Activated CD4-positive, alpha-beta memory T cell treated with anti-CD3 and anti-CD28 coated beads for 36 hours (primary cell): ENCODE data around the gene RRP1B. TPM values are rescaled to one million over a fixed set of nuclear protein-coding genes. Genes with fewer than 3 reads are reported as not detected.
"Not testable (repeated sequence)": the region's sequence is repeated elsewhere in the genome, so short reads cannot be mapped to it uniquely, and the experiment has no call there.

Experiments
- CTCF ChIA-PET: fragments of 350-600 bp; sonication (Branson Sonifier 250); formaldehyde crosslinking; loops from one replicate; lab custom pipeline; 2021; ENCODE audit warnings: antibody characterized with exemption, inconsistent platforms; lab: Charles Lee
- POLR2A ChIA-PET: fragments of 350-600 bp; sonication (Branson Sonifier 250); formaldehyde crosslinking; loops from one replicate; lab custom pipeline; 2021; ENCODE audit warnings: antibody characterized with exemption; lab: Charles Lee
- DNase-seq: peaks from one replicate; pipeline ENCODE4 v3.0.0-alpha.2; 2020
- H3K27ac Mint-ChIP-seq: one replicate; pipeline ENCODE4 v1.8.0; 2021; ENCODE audit warnings: mixed read lengths
- H3K27me3 Mint-ChIP-seq: one replicate; pipeline ENCODE4 v1.8.0; 2021; ENCODE audit warnings: mixed read lengths
- H3K36me3 Mint-ChIP-seq: one replicate; pipeline ENCODE4 v1.8.0; 2021; ENCODE audit warnings: mixed read lengths
- H3K4me1 Mint-ChIP-seq: one replicate; pipeline ENCODE4 v1.8.0; 2021; ENCODE audit warnings: low read depth, mixed read lengths
- H3K4me3 Mint-ChIP-seq: one replicate; pipeline ENCODE4 v1.8.0; 2021; ENCODE audit warnings: mild to moderate bottlenecking, mixed read lengths
- H3K9me3 Mint-ChIP-seq: one replicate; pipeline ENCODE4 v1.8.0; 2021; ENCODE audit warnings: mixed read lengths
- intact Hi-C: fragments of 100-400 bp; cut with micrococcal nuclease; formaldehyde crosslinking; loops from one replicate; pipeline ENCODE4 v1.15.1; 2023
- total RNA-seq, 2 experiments: library from RNA; stranded (reverse); gene quantifications; one replicate each; pipeline ENCODE4 v1.2.3, GENCODE V29; 2021

The RRP1B gene
- total RNA-seq, 2 experiments from 2014 or later: 66.7 to 69.9 TPM

GRCh38 chr21:43658769-43659135 is 608 bp upstream of the RRP1B start:
- H3K27ac Mint-ChIP-seq: peak overlapping the region; percentile 83
- CTCF ChIA-PET: interaction anchor here (1.0 kb wide), 1 partner anchor 11 kb away, joined by 3 read pairs; no protein-coding TSS in a partner anchor
- no peak for DNase-seq

GRCh38 chr21:43662286-43662685 is 2.9 kb downstream of the RRP1B start:
- CTCF ChIA-PET: no interaction called here
- Mint-ChIP-seq H3K27ac (no peak overlapping the region), H3K9me3 (peaks cover 3% of the 10 kb centered on the region), H3K36me3 (peaks cover 49% of the 10 kb centered on the region), H3K4me1 (peaks cover 60% of the 10 kb centered on the region), H3K4me3 (no peak overlapping the region), H3K27me3 (no peaks in the 10 kb centered on the region)
- intact Hi-C loops: loop anchor here (5.0 to 10.0 kb wide), 4 partner anchors 55 to 977 kb away; partner anchors contain the start of genes AGPAT3 and PDXK
- POLR2A ChIA-PET: no interaction called here
- DNase-seq: no peak

More at GRCh38 chr21:43658769-43659135, 608 bp upstream of the RRP1B start:
- Mint-ChIP-seq H3K9me3 (no peaks in the 10 kb centered on the region), H3K36me3 (peaks cover 25% of the 10 kb centered on the region), H3K27me3 (no peaks in the 10 kb centered on the region), H3K4me1 (peaks cover 40% of the 10 kb centered on the region), H3K4me3 (peak overlapping the region; percentile 69)
- POLR2A ChIA-PET: interaction anchor here (0.6 to 1.3 kb wide), 2 partner anchors 11 to 70 kb away, joined by 3 read pairs; no protein-coding TSS in a partner anchor
- intact Hi-C loops: no loop called here

GRCh38 chr21:43663033-43663432 is 3.7 kb downstream of the RRP1B start:
- POLR2A ChIA-PET: no interaction called here
- H3K27me3 Mint-ChIP-seq: no peaks in the 10 kb centered on the region
- peaks cover 67% of the 10 kb centered on the region for H3K4me1 Mint-ChIP-seq
- peak overlapping the region; percentile 21 for H3K4me3 Mint-ChIP-seq
- CTCF ChIA-PET: no interaction called here
- no peak for DNase-seq
- H3K27ac Mint-ChIP-seq: peak overlapping the region; percentile 64
- peaks cover 3% of the 10 kb centered on the region for H3K9me3 Mint-ChIP-seq
- intact Hi-C loops: loop anchor here (5.0 to 10.0 kb wide), 4 partner anchors 54 to 978 kb away; partner anchors contain the start of genes AGPAT3 and PDXK
- H3K36me3 Mint-ChIP-seq: peaks cover 52% of the 10 kb centered on the region

GRCh38 chr21:43664358-43664757 is 5.0 kb downstream of the RRP1B start:
- POLR2A ChIA-PET: no interaction called here
- Mint-ChIP-seq H3K36me3 (peaks cover 52% of the 10 kb centered on the region), H3K4me3 (no peak overlapping the region), H3K27ac (no peak overlapping the region), H3K27me3 (no peaks in the 10 kb centered on the region), H3K4me1 (peaks cover 65% of the 10 kb centered on the region), H3K9me3 (peaks cover 3% of the 10 kb centered on the region)
- CTCF ChIA-PET: no interaction called here
- no peak for DNase-seq
- intact Hi-C loops: loop anchor here (5.0 to 10.0 kb wide), 4 partner anchors 53 to 980 kb away; partner anchors contain the start of genes AGPAT3 and PDXK

- Mint-ChIP-seq H3K36me3 (peaks cover 56% of the 10 kb centered on the region), H3K4me1 (peaks cover 60% of the 10 kb centered on the region), H3K27ac (peak overlapping the region; percentile 45), H3K4me3 (no peak overlapping the region), H3K9me3 (peaks cover 3% of the 10 kb centered on the region), H3K27me3 (no peaks in the 10 kb centered on the region)
- intact Hi-C loops: loop anchor here (10.0 kb wide), 1 partner anchor 981 kb away; no protein-coding TSS in a partner anchor
- CTCF ChIA-PET: no interaction called here
- DNase-seq: no peak
- POLR2A ChIA-PET: no interaction called here
Measured at GRCh38 chr21:43665879-43666278, 6.5 kb downstream of the RRP1B start.

GRCh38 chr21:43667191-43667904 is 8.0 kb downstream of the RRP1B start:
- POLR2A ChIA-PET: no interaction called here
- no peak overlapping the region for H3K4me3 Mint-ChIP-seq
- intact Hi-C loops: loop anchor here (10.0 kb wide), 1 partner anchor 983 kb away; no protein-coding TSS in a partner anchor
- H3K27me3 Mint-ChIP-seq: no peaks in the 10 kb centered on the region
- CTCF ChIA-PET: interaction anchor here (0.7 kb wide), 1 partner anchor 23 kb away, joined by 3 read pairs; no protein-coding TSS in a partner anchor
- H3K4me1 Mint-ChIP-seq: peaks cover 46% of the 10 kb centered on the region
- peaks cover 3% of the 10 kb centered on the region for H3K9me3 Mint-ChIP-seq
- H3K27ac Mint-ChIP-seq: peak overlapping the region; percentile 67
- H3K36me3 Mint-ChIP-seq: peaks cover 45% of the 10 kb centered on the region
- peak; percentile 40 for DNase-seq

GRCh38 chr21:43669828-43670605 is 10.7 kb downstream of the RRP1B start:
- no peak overlapping the region for H3K4me3 Mint-ChIP-seq
- DNase-seq: no peak
- peaks cover 39% of the 10 kb centered on the region for H3K36me3 Mint-ChIP-seq
- peaks cover 3% of the 10 kb centered on the region for H3K9me3 Mint-ChIP-seq
- POLR2A ChIA-PET: no interaction called here
- H3K27me3 Mint-ChIP-seq: no peaks in the 10 kb centered on the region
- CTCF ChIA-PET: no interaction called here
- peaks cover 24% of the 10 kb centered on the region for H3K4me1 Mint-ChIP-seq
- intact Hi-C loops: loop anchor here (10.0 kb wide), 1 partner anchor 985 kb away; no protein-coding TSS in a partner anchor
- H3K27ac Mint-ChIP-seq: peak overlapping the region; percentile 1

- H3K9me3 Mint-ChIP-seq: no peaks in the 10 kb centered on the region
- POLR2A ChIA-PET: no interaction called here
- no peak overlapping the region for H3K27ac Mint-ChIP-seq
- intact Hi-C loops: no loop called here
- H3K4me1 Mint-ChIP-seq: peaks cover 3% of the 10 kb centered on the region
- no peak for DNase-seq
- peaks cover 48% of the 10 kb centered on the region for H3K36me3 Mint-ChIP-seq
- CTCF ChIA-PET: no interaction called here
- no peak overlapping the region for H3K4me3 Mint-ChIP-seq
- H3K27me3 Mint-ChIP-seq: no peaks in the 10 kb centered on the region
Measured at GRCh38 chr21:43675871-43676270, 16.5 kb downstream of the RRP1B start.

GRCh38 chr21:43676391-43676790 is 17.0 kb downstream of the RRP1B start:
- intact Hi-C loops: no loop called here
- CTCF ChIA-PET: no interaction called here
- Mint-ChIP-seq H3K36me3 (peaks cover 48% of the 10 kb centered on the region), H3K27ac (no peak overlapping the region), H3K4me1 (peaks cover 3% of the 10 kb centered on the region), H3K4me3 (no peak overlapping the region), H3K9me3 (no peaks in the 10 kb centered on the region), H3K27me3 (no peaks in the 10 kb centered on the region)
- POLR2A ChIA-PET: no interaction called here
- no peak for DNase-seq

GRCh38 chr21:43679951-43680350 is 20.6 kb downstream of the RRP1B start:
- peaks cover 50% of the 10 kb centered on the region for H3K36me3 Mint-ChIP-seq
- ChIA-PET CTCF (no interaction called here), POLR2A (no interaction called here)
- intact Hi-C loops: no loop called here
- no peaks in the 10 kb centered on the region for H3K27me3 Mint-ChIP-seq
- no peaks in the 10 kb centered on the region for H3K9me3 Mint-ChIP-seq
- H3K4me1 Mint-ChIP-seq: peaks cover 3% of the 10 kb centered on the region
- no peak overlapping the region for H3K4me3 Mint-ChIP-seq
- H3K27ac Mint-ChIP-seq: no peak overlapping the region
- no peak for DNase-seq

GRCh38 chr21:43680421-43680820 is 21.1 kb downstream of the RRP1B start:
- DNase-seq, POLR2A ChIA-PET, H3K27me3 Mint-ChIP-seq, intact Hi-C loops, H3K9me3 Mint-ChIP-seq, H3K4me3 Mint-ChIP-seq, H3K27ac Mint-ChIP-seq, CTCF ChIA-PET, H3K4me1 Mint-ChIP-seq: not testable (repeated sequence)
- peaks cover 55% of the 10 kb centered on the region for H3K36me3 Mint-ChIP-seq

GRCh38 chr21:43681650-43682049 is 22.3 kb downstream of the RRP1B start:
- Mint-ChIP-seq H3K36me3 (peaks cover 59% of the 10 kb centered on the region), H3K4me3 (no peak overlapping the region), H3K4me1 (peaks cover 3% of the 10 kb centered on the region), H3K27ac (no peak overlapping the region), H3K9me3 (no peaks in the 10 kb centered on the region), H3K27me3 (no peaks in the 10 kb centered on the region)
- ChIA-PET CTCF (interaction anchor here (0.9 kb wide), 1 partner anchor 12 kb away, joined by 4 read pairs; no protein-coding TSS in a partner anchor), POLR2A (no interaction called here)
- DNase-seq: no peak
- intact Hi-C loops: no loop called here
